ENCODE measurements around the gene NT5M.
"Not testable (repeated sequence)": the region's sequence is repeated elsewhere in the genome, so short reads cannot be mapped to it uniquely, and the experiment has no call there.

NT5M gene

DNA sequence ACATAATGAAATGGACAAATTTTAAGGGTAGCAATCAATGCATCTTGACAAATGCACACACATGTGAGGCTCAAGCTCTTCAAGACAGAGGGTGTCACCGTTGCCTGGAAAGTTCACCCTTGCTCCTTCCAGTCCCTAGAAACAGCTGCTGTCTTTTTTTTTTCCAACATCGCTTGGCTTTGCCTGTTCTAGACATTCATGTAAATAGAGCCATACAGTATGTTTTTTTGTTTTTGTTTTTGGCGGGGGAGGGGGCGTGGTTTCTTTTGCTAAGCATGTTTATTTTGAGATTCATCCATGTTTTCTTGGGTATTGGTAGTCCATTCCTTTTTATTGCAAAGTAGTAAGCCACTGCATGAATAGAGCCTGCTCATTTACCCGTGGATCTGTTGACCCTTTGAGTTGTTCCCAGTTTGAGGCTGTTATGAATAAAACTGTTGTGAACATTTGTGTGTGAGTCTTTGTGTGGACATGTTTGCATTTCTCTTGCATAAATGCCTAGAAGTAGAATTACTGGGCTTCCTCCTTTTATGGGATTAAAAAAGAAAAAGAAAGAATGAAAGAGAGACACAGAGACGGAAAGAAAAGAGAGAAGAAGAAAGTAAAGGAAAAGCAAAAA is 78.4 kb downstream of the NT5M start:
- no peak overlapping the region for H3K27ac ChIP-seq
- TF ChIP-seq, protein P1, sequence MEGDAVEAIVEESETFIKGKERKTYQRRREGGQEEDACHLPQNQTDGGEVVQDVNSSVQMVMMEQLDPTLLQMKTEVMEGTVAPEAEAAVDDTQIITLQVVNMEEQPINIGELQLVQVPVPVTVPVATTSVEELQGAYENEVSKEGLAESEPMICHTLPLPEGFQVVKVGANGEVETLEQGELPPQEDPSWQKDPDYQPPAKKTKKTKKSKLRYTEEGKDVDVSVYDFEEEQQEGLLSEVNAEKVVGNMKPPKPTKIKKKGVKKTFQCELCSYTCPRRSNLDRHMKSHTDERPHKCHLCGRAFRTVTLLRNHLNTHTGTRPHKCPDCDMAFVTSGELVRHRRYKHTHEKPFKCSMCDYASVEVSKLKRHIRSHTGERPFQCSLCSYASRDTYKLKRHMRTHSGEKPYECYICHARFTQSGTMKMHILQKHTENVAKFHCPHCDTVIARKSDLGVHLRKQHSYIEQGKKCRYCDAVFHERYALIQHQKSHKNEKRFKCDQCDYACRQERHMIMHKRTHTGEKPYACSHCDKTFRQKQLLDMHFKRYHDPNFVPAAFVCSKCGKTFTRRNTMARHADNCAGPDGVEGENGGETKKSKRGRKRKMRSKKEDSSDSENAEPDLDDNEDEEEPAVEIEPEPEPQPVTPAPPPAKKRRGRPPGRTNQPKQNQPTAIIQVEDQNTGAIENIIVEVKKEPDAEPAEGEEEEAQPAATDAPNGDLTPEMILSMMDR (IDR thresholded peaks at IDR 0.05), result no peak
- TF ChIP-seq ZFX (IDR thresholded peaks at IDR 0.05; ENCODE audit: borderline replicate concordance), result no peak

DNA sequence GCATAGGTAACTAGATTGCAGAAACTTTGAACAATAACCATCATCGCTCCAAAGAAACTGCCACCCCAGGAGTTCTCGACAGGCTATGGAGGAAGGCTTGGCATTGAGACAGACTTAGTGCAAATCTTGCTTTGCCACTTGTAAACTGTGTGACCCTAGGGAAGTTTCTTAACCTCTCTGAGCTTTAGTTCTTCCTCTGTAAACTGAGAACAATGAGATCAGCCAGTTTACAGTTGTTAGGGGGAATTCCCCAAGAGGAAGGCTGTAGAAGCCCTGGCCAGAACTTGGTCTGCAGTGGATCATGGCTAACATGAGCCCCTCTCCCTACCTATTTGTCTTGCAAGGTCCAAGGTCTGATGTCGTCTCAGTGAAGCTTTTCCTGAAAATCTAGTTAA is 78.9 kb downstream of the NT5M start:
- TF ChIP-seq ZFX (IDR thresholded peaks at IDR 0.05; ENCODE audit: borderline replicate concordance), result no peak
- TF ChIP-seq, protein P1 (IDR thresholded peaks at IDR 0.05), result no peak
- no peak overlapping the region for H3K27ac ChIP-seq

DNA sequence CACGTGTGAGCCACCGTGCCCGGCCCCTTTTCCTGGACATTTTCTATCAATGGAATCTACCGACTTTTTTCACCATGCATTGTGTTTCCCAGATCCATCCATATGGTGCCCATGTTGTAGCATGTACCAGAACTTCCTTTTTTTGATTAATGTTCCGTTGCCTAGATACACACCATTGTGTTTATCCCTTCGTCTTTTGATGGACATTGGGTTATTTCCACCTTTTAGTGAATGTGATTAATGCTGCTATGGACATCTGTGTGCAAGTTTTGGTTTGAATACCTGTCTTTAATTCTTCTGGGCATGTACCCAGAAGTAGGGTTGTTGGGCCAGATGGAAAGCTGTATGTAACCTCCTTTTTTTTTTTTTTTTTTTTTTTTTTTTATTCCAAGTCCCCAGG is 79.8 kb downstream of the NT5M start:
- H3K27ac ChIP-seq, result no peak overlapping the region
- TF ChIP-seq, protein P1 (IDR thresholded peaks at IDR 0.05), result no peak
- no peak for TF ChIP-seq ZFX (IDR thresholded peaks at IDR 0.05; ENCODE audit: borderline replicate concordance)

DNA sequence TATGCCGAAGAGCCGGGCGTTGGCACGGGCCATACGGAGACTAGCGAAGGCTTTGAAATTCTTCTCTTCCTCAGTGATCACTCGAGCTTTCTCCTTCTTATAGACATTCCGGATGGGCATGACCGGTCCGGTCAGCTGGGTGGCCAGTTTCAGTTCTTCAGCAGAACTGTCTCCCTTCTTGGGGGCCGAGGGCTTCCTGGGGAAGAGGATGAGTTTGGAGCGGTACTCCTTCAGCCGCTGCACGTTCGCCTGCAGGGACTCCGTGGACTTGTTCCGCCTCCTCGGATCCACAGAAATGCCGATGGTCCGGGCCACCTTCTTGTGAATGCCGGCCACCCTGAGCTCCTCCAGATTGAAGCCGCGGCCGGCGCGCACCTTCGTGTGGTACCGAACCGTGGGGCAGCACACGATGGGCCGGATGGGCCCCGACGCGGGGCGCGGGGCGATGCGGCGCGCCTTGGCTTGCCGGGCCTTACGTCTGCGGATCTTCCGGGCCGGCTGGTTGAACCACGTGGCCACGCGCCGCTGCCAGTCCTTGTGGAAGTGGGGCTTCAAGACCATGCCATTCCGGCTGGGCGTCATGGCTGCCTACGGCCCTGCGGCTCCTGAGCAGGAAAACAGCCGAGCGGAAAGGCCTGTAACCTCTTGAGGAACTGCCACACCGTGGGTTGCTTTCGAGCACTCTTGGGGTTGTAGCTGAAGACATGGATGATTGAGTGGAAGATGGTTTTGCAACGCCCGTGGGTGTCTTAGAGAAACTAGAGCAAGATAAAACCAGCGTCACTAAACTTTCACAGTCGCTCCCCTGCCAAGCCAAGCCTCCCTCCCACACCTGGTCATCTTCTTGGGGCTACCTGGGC is 80.5 kb downstream of the NT5M start:
- not testable (repeated sequence) for H3K27ac ChIP-seq

DNA sequence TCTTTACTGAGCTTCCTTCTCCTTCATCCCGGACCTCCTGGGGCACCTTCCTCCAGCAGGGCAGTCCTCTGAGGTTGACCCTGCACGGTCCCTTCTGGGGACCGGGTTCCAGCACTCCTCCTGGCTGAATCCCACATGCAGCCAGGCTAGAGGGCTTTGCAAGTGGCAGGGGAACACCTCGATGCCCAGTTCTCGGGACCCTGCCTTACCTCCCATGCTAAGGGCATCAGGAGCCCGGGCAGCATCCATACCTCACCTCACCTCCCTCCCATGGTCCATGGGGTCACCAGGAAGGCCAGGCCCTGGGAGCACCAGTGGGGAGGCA is 81.1 kb downstream of the NT5M start:
- H3K27ac ChIP-seq, result no peak overlapping the region
- TF ChIP-seq, protein P1 (IDR thresholded peaks at IDR 0.05), result no peak
- TF ChIP-seq ZFX (IDR thresholded peaks at IDR 0.05; ENCODE audit: borderline replicate concordance), result no peak

DNA sequence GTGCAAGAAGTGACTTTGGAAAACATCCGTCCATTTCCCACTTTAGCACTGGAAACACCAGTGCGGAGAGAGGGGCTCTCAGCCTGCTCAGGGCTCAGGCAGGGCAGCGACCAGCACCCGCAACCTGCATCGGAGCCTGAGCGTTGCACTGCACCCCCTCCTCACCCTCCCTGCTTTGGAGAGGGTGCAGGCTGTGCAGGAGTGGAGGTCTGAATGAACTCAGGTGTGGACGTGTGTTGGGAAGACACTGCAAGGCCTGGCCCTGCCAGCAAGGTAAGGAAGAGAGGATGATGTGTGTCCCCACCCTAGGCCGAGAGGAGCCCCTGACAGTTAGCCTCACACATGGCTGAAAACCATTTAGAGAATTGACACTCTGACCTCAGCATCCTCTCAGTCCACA is 81.8 kb downstream of the NT5M start:
- TF ChIP-seq ZFX (IDR thresholded peaks at IDR 0.05; ENCODE audit: borderline replicate concordance), result no peak
- TF ChIP-seq, protein P1 (IDR thresholded peaks at IDR 0.05), result no peak
- no peak overlapping the region for H3K27ac ChIP-seq

DNA sequence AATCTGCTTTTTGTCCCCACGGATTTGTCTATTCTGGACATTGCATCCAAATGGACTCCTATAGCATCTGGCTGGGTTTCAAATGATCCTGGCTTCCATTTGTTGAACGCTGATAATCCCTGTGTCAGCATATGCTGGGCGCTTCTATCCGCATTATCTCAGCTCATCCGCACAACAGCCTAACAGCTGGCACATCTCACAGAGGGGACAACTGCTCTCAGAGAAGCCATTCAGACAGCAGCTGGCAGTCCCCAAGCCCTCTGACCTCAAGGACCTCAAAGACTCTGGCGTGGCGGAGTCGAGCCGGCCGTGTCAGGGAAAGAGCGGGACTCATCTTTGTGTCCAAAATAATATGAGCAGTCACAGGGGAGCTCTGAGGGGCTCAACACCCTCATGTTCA is 82.3 kb downstream of the NT5M start:
- TF ChIP-seq ZFX (IDR thresholded peaks at IDR 0.05; ENCODE audit: borderline replicate concordance), result no peak
- TF ChIP-seq, protein P1 (IDR thresholded peaks at IDR 0.05), result no peak
- no peak overlapping the region for H3K27ac ChIP-seq

Data from 22Rv1 (cell line).